Testis (tissue), 3 donors: Measurements from ENCODE around the gene DACT2. TPM values are rescaled to one million over a fixed set of nuclear protein-coding genes. Genes with fewer than 3 reads are reported as not detected.
"Not testable (repeated sequence)": the region's sequence is repeated elsewhere in the genome, so short reads cannot be mapped to it uniquely, and the experiment has no call there.

Experiments
- DNase-seq: peaks from one replicate; pipeline ENCODE4 v3.0.0-alpha.2; 2019
- H3K27ac ChIP-seq, 2 donors: fragments of 200-600 bp; sonication (generic); one replicate each; pipeline ENCODE4 v1.5.1; 2019
- H3K27me3 ChIP-seq: fragments of 200-600 bp; sonication (generic); one replicate; pipeline ENCODE4 v1.5.1; 2019
- H3K36me3 ChIP-seq: fragments of 200-600 bp; sonication (generic); one replicate; pipeline ENCODE4 v1.5.1; 2017; ENCODE audit warnings: low read depth; ENCODE audit errors: missing control alignments
- H3K4me1 ChIP-seq: fragments of 200-600 bp; sonication (generic); one replicate; pipeline ENCODE4 v1.5.1; 2019
- H3K4me3 ChIP-seq, 2 donors: fragments of 200-600 bp; sonication (generic); one replicate each; pipeline ENCODE4 v1.5.1; 2017 to 2019
- H3K9me3 ChIP-seq: fragments of 200-600 bp; sonication (generic); one replicate; pipeline ENCODE4 v1.5.1; 2017
- POLR2A ChIP-seq: fragments of 450-650 bp; IDR thresholded peaks from one replicate; pipeline ENCODE4 v1.6.1; 2017; ENCODE audit warnings: antibody characterized with exemption, mild to moderate bottlenecking, moderate library complexity
- WGBS, 2 donors: methylation state at CpG; one replicate each; pipeline ENCODE4 v1.1.5; 2018; 5-methylcytosine and 5-hydroxymethylcytosine counted together
- intact Hi-C: fragments of 100-400 bp; cut with DNase I; formaldehyde crosslinking; loops from one replicate; pipeline ENCODE4 v1.15.1; 2023; ENCODE audit warnings: low total_unique reads
- polyA plus RNA-seq: library from polyadenylated mRNA; stranded (reverse); fragments of 350-450 nt; fragmentation: Illumina TruSeq; extraction: RNeasy Lipid Tissue Mini Kit (QIAGEN cat#74804); gene quantifications from one replicate; pipeline ENCODE4 v1.2.3, GENCODE V29; 2014; ENCODE audit warnings: low read depth, low replicate concordance; ENCODE audit not compliant: insufficient read depth
- total RNA-seq, 2 donors: library from RNA; depleted of rRNA; stranded (reverse); fragments of >200 nt; gene quantifications; one replicate each; pipeline ENCODE4 v1.2.3, GENCODE V29; 2016
- TF ChIP-seq, protein P1 (sequence below), 3 experiments: fragments of 450-650 bp in 2 of 3; fragments of 200-600 bp in 1 of 3; sonication (generic) in 1 of 3; IDR thresholded peaks; one replicate each; pipeline ENCODE4 v1.5.1; 2016 to 2019; ENCODE audit warnings: antibody characterized with exemption in 3 of 3, mild to moderate bottlenecking in 2 of 3, moderate library complexity in 1 of 3

Gene DACT2
- total and polyA plus RNA-seq, 3 donors from 2014 or later = 1.8 to 20.8 (median 2.0) TPM

DNA sequence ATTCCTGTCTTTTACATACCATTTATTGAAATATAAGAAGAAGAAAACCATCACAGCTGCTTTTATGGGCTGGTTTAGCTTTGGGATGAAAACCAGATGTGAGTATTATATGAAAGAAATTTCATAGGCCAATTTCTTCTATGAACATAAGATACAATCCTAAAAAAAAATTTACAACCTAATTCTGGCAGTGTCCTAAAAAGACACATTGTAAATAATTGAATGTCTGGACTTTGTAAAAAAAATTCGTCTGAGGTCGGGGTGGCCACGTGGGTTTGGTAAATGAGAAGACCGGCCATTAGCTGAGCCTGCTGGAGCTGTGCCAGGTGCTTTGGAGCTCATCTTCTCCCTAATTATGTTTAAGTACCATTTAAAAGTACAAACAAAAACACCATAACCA, 26.8 kb downstream of the DACT2 start:
- Histone ChIP-seq H3K9me3 (no peaks in the 10 kb centered on the region), H3K27me3 (no peaks in the 10 kb centered on the region), H3K27ac (no peak overlapping the region), H3K4me3 (no peak overlapping the region), H3K4me1 (no peaks in the 10 kb centered on the region), H3K36me3 (no peaks in the 10 kb centered on the region)
- 41 to 48% methylated on average over 4 of the region's 4 CpGs for WGBS, 2 donors
- no peak for DNase-seq
- intact Hi-C loops = no loop called here
- TF ChIP-seq POLR2A = no peak
- TF ChIP-seq, protein P1, sequence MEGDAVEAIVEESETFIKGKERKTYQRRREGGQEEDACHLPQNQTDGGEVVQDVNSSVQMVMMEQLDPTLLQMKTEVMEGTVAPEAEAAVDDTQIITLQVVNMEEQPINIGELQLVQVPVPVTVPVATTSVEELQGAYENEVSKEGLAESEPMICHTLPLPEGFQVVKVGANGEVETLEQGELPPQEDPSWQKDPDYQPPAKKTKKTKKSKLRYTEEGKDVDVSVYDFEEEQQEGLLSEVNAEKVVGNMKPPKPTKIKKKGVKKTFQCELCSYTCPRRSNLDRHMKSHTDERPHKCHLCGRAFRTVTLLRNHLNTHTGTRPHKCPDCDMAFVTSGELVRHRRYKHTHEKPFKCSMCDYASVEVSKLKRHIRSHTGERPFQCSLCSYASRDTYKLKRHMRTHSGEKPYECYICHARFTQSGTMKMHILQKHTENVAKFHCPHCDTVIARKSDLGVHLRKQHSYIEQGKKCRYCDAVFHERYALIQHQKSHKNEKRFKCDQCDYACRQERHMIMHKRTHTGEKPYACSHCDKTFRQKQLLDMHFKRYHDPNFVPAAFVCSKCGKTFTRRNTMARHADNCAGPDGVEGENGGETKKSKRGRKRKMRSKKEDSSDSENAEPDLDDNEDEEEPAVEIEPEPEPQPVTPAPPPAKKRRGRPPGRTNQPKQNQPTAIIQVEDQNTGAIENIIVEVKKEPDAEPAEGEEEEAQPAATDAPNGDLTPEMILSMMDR (IDR thresholded peaks at IDR 0.05) = no peak

DNA sequence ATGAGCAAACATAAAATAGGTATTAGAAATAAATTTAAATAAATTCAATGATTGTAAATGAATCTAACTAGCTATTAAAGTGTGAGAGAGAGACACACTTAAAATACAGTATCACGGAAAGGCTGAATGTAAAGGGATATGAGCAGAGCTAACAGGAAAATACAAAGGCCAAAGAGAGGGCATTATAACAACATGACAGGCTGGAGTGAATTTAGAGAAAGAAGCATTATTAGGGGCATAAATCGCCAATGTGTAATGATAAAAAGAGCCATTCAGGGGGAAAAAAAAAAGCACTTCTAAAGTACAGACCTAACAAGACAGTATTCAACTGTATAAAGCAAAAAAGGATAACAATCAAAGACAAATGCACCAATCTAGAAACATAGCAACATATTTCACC, 28.1 kb downstream of the DACT2 start:
- H3K27ac ChIP-seq = no peak overlapping the region
- no peak overlapping the region for H3K4me3 ChIP-seq
- H3K36me3 ChIP-seq = no peaks in the 10 kb centered on the region
- H3K4me1 ChIP-seq = no peaks in the 10 kb centered on the region
- intact Hi-C loops = no loop called here
- 81 to 92% methylated on average over 2 of the region's 2 CpGs for WGBS, 2 donors
- DNase-seq = no peak
- H3K27me3 ChIP-seq = no peaks in the 10 kb centered on the region
- H3K9me3 ChIP-seq = no peaks in the 10 kb centered on the region
- TF ChIP-seq POLR2A = no peak
- TF ChIP-seq, protein P1 (IDR thresholded peaks at IDR 0.05) = no peak

DNA sequence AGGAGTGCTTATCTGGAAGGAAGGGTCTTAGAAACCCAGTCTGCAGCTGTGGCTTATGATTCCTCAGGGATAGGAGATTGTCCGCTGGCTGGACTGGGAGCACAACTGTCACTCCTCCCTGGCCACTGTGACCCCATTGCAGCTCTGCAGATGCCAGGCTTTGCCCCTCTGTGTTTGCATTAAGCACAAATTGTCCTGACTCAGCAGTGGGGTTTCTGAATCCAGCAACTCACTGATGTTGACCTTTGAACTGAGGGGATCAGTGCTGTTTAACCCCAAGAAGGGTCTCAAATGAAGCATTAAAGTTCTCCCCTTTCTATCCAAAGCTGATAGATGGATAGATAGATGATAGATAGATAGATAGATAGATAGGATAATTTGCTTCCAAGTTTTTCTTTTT, 29.5 kb downstream of the DACT2 start:
- 86 to 94% methylated on average over 1 of the region's 1 CpG for WGBS, 2 donors
- intact Hi-C loops = no loop called here
- Histone ChIP-seq H3K4me3 (no peak overlapping the region), H3K9me3 (no peaks in the 10 kb centered on the region), H3K36me3 (no peaks in the 10 kb centered on the region), H3K4me1 (no peaks in the 10 kb centered on the region), H3K27ac (no peak overlapping the region), H3K27me3 (no peaks in the 10 kb centered on the region)
- TF ChIP-seq POLR2A = no peak
- no peak for DNase-seq

DNA sequence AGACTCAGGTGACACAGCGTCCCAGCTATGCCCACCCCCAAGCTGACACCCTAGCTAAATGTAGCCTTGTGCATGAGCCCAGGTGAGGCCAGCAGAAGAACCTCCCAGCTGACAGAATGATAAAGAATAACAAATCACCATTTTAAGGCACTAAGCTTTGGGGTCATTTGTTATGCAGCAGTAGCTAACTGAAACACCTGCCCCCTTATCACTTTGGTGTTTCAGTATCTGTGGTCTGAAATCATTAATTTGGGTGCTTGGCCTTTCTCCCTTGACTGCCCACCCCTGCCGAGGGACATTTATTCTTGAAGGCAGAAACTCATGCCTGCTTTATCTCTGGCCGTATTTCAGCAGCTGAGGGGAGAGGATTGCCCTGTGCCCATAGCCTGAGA, 30.0 kb downstream of the DACT2 start:
- intact Hi-C loops = no loop called here

DNA sequence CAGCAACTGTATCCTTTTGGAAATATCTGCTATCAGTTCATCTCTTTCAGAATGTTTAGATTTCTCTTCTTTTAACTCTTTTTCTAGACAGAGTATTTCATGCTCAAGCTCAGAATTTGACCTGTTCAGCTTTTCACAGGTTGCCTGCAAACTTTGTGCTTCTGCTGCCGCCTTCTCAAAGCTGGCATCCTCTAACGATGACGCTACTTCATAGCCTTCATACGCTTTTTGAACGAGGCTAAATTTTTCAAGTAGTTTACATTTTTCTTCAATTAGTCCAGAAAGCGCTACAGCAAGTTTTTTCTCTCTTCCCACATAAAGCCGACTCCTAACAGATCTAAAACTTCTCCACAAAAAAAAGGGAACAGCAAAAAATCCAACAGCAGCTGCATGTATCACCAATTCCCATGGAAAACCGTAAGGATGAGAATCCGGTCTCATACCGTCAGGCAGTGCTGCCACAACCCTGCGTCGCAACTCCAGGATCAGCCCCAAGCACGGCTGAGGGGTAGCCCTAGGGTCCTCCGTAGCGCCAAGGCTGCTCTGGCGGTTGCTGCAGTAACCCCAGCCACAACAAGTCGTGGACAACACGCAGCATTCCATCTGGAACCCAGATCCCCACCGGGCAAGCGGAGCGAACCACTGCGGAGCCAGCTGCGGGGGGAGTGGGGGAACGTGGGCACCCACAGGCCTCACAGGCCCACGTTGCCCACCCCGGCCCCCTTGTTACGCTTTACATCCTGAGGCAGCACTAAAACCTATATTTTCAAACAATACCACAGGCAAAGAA, 30.6 kb downstream of the DACT2 start:
- Histone ChIP-seq H3K4me1 (no peaks in the 10 kb centered on the region), H3K4me3 (peak overlapping the region in 1 of 2 donors; percentile 26), H3K9me3 (no peaks in the 10 kb centered on the region), H3K36me3 (no peaks in the 10 kb centered on the region), H3K27me3 (no peaks in the 10 kb centered on the region), H3K27ac (no peak overlapping the region)
- DNase-seq = no peak
- no peak for TF ChIP-seq POLR2A
- TF ChIP-seq, protein P1 (IDR thresholded peaks at IDR 0.05) = no peak
- intact Hi-C loops = no loop called here
- 61 to 77% methylated on average over 27 of the region's 27 CpGs for WGBS, 2 donors

More for the DNA sequence above, 30.0 kb downstream of the DACT2 start:
- no peak for TF ChIP-seq POLR2A
- TF ChIP-seq, protein P1 (IDR thresholded peaks at IDR 0.05) = no peak
- no peak for DNase-seq
- Histone ChIP-seq H3K4me1 (no peaks in the 10 kb centered on the region), H3K36me3 (no peaks in the 10 kb centered on the region), H3K9me3 (no peaks in the 10 kb centered on the region), H3K4me3 (no peak overlapping the region), H3K27me3 (no peaks in the 10 kb centered on the region), H3K27ac (no peak overlapping the region)
- WGBS, 2 donors = 59 to 62% methylated on average over 3 of the region's 3 CpGs

DNA sequence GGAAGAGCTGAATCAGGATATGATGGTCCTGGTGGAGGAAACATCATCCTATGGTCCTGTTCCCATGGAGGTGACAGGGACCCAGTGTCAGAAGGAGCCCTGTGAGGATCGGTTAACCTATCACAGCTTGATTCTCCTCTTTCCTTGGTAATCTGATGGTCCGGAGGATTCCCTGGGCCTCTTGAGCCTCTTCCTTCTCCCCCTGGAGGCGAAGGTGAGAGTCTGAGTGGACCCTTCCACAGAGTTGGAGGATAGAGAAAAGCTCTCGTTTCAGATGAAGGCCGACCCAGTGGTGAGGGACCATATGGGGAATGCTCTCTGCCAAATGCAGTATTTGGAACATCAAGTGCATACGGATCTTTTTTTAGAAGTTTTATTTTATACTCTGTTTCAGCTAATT, 32.1 kb downstream of the DACT2 start:
- H3K27me3 ChIP-seq, intact Hi-C loops, H3K4me3 ChIP-seq, H3K27ac ChIP-seq, H3K36me3 ChIP-seq, H3K4me1 ChIP-seq, DNase-seq, H3K9me3 ChIP-seq: not testable (repeated sequence)
- WGBS, 2 donors = 70 to 79% methylated on average over 5 to 6 of the region's 6 CpGs

DNA sequence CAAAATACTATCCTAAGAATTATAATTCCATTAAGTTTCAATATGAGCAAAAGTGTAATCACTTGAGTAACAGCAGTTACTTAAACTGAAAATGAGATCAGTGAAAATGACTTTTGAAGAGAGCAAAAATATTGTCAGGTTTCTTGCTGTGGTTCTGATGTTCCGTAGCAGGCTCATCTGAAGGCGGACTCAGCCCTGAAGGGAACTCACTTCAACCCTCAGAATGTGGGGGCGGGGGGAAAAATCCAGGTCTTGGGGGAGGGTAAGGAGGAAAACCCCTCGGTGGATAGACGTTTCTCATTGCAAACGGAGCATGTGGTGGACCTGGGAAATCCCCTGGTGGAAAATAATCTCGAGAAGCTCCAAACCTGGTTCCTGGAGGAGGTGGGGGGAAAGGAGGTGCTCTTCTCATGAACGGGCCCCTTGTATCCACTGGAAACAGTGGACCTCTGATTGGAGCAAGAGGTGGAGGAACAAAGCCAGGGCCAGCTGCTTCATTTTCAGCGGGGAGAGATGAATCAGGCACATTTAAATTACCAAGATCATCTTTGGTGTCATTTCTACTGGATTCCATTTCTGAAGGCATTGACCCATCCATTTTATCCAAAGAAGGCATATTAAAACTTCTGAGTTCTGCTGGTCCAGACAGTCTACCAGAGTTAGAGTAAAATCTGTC, 32.7 kb downstream of the DACT2 start:
- H3K4me3 ChIP-seq, H3K9me3 ChIP-seq, H3K27me3 ChIP-seq, intact Hi-C loops, H3K27ac ChIP-seq, H3K4me1 ChIP-seq, DNase-seq, H3K36me3 ChIP-seq: not testable (repeated sequence)
- WGBS, 2 donors = 71 to 83% methylated on average over 9 of the region's 9 CpGs
